Upper lobe of right lung (tissue), 1 donor: Measurements from ENCODE around the gene ISG20. TPM values are rescaled to one million over a fixed set of nuclear protein-coding genes. Genes with fewer than 3 reads are reported as not detected.

ENCODE experiments used
- ATAC-seq: fragments of 200-7000 bp; cut with Tn5 transposase; one replicate; pipeline ENCODE4 v1.9.1; 2020; ENCODE audit warnings: mild to moderate bottlenecking, moderate library complexity
- DNase-seq: peaks from one replicate; pipeline ENCODE4 v3.0.0-alpha.2; 2020
- H3K27ac ChIP-seq: fragments of 200-600 bp; one replicate; pipeline ENCODE4 v1.8.0; 2022
- H3K27me3 ChIP-seq: fragments of 200-600 bp; one replicate; pipeline ENCODE4 v1.8.0; 2022; ENCODE audit warnings: mild to moderate bottlenecking
- H3K36me3 ChIP-seq: fragments of 200-600 bp; one replicate; pipeline ENCODE4 v1.8.0; 2022
- H3K4me1 ChIP-seq: fragments of 200-600 bp; one replicate; pipeline ENCODE4 v1.8.0; 2022
- H3K4me3 ChIP-seq: fragments of 200-600 bp; one replicate; pipeline ENCODE4 v1.8.0; 2022; ENCODE audit warnings: mild to moderate bottlenecking
- H3K9me3 ChIP-seq: fragments of 200-600 bp; one replicate; pipeline ENCODE4 v1.8.0; 2022
- intact Hi-C: fragments of 100-400 bp; cut with DNase I; formaldehyde crosslinking; loops from one replicate; pipeline ENCODE4 v1.11.0; 2022
- total RNA-seq: library from RNA; stranded (reverse); fragmentation: NEBNext Ultra II Directional; extraction: Animal tissue kit (Norgen Biotek cat#: 25700); gene quantifications from one replicate; pipeline ENCODE4 v1.2.1, GENCODE V29; 2021
- TF ChIP-seq, protein P1 (sequence below): fragments of 200-600 bp; IDR thresholded peaks from one replicate; pipeline ENCODE4 v1.8.0; 2022; ENCODE audit warnings: antibody characterized with exemption
- donor health status: DM: no; HTN: yes; CAD: no; lungs with severe emphysema.

Gene ISG20
- total RNA-seq, 1 donor from 2014 or later, result 34.9 TPM

DNA sequence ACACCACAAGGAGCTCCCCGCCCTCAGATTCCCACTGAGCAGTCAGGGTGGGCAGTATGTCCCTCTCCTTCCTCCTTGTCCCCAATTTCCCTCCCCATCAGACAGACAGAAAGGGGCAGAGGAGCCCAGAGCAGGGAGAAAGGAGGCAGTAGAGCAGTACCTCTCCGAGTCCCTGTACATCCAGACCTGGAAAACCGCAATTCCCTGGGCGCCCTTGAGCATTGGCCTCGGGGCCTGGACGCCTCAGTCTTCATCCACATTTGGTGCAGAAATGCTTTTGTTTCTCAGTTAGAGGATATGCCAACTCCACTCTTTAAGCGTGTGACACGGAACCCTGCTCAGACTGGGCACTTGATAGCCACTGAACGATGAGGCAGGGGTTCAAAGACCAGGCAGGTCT lies 5.9 kb downstream of the ISG20 start:
- Histone ChIP-seq H3K27ac (no peak overlapping the region), H3K4me3 (no peak overlapping the region), H3K27me3 (no peaks in the 10 kb centered on the region), H3K9me3 (no peaks in the 10 kb centered on the region), H3K36me3 (no peaks in the 10 kb centered on the region), H3K4me1 (peaks cover 39% of the 10 kb centered on the region)
- intact Hi-C loops, result no loop called here
- TF ChIP-seq, protein P1, sequence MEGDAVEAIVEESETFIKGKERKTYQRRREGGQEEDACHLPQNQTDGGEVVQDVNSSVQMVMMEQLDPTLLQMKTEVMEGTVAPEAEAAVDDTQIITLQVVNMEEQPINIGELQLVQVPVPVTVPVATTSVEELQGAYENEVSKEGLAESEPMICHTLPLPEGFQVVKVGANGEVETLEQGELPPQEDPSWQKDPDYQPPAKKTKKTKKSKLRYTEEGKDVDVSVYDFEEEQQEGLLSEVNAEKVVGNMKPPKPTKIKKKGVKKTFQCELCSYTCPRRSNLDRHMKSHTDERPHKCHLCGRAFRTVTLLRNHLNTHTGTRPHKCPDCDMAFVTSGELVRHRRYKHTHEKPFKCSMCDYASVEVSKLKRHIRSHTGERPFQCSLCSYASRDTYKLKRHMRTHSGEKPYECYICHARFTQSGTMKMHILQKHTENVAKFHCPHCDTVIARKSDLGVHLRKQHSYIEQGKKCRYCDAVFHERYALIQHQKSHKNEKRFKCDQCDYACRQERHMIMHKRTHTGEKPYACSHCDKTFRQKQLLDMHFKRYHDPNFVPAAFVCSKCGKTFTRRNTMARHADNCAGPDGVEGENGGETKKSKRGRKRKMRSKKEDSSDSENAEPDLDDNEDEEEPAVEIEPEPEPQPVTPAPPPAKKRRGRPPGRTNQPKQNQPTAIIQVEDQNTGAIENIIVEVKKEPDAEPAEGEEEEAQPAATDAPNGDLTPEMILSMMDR, result no peak
- no peak for ATAC-seq
- no peak for DNase-seq

DNA sequence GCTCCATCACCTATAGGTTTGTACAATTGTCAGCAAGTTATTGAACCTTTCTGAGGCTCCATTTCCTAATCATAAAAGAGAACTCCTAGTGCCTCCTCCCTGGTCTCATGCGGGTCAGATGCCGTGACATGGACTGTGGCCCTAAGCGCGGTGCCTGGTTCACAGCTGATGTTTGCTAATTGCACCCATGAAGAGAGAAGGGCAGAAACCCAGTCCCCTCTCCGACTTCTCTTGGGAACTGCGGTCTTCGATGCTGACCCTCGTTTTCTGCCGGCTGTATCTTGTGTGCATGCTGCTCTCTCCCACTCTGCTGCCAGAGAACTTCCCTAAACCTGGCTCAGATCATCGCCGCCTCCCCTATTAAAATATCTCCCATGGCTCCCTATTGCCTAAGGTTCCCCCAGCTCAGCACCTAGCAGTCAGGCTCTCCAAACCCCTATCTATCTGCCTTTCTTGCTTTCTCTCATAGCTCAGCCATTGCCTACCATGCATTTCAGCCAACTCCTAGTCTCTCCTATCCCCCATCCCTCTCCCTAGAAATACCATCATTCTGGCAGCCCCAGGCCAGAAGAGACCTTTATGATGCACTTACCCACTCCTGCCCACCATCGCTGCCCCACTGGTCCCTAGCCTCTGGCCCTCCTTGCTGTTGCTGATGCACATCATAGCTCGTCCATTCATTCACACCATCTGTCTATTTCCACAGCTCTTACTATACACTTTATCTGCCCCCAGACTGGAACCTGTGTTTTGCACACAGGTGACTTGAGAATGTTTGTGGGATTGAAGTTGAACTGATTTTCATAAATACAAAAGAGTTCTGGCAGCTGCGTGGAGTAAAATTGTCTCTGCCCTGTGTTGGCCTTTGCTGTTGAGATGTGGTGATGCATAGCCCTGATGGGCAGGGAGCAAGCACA lies 6.6 kb downstream of the ISG20 start:
- Histone ChIP-seq H3K4me1 (peaks cover 36% of the 10 kb centered on the region), H3K27me3 (no peaks in the 10 kb centered on the region), H3K4me3 (no peak overlapping the region), H3K9me3 (no peaks in the 10 kb centered on the region), H3K36me3 (no peaks in the 10 kb centered on the region), H3K27ac (no peak overlapping the region)
- TF ChIP-seq, protein P1, result no peak
- ATAC-seq (no peak), DNase-seq (no peak)
- intact Hi-C loops, result no loop called here

DNA sequence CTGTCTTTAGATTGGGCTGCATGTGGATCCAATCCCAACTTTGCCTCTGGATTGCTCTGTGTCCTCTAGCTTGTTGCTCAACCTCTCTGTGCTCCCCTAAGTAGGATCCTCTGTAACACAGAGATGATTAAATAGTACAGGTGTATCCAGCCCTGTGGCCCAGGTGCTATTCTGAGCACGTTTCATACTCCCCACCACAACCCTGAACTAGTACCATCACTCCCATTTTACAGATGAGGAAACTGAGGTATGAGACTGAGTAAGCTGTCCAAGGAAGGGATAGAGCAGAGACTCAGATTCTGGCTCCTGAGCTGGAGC lies 7.2 kb downstream of the ISG20 start:
- H3K27ac ChIP-seq, result no peak overlapping the region
- H3K4me3 ChIP-seq, result no peak overlapping the region
- no peaks in the 10 kb centered on the region for H3K27me3 ChIP-seq
- DNase-seq (no peak), ATAC-seq (no peak)
- H3K36me3 ChIP-seq, result no peaks in the 10 kb centered on the region
- intact Hi-C loops, result no loop called here
- H3K4me1 ChIP-seq, result peaks cover 30% of the 10 kb centered on the region
- no peaks in the 10 kb centered on the region for H3K9me3 ChIP-seq
- TF ChIP-seq, protein P1, result no peak

DNA sequence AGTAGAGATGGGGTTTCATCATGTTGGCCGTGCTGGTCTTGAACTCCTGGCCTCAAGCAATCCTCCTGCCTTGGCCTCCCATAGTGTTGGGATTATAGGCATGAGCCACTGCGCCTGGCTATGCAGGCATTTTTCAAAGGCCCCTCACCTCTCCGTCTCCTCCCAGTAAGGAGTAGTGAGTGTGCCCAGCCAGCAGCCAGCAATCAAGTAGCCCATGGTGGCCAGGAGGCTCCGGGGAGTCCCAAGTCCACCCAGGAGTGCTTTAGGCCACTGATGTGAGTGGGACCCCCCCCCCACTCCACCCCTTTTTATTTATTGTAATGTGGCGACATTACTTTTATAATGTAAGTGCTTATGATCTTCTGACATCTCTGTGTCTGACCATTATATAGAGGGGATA lies 8.1 kb downstream of the ISG20 start:
- Histone ChIP-seq H3K27ac (no peak overlapping the region), H3K4me1 (peaks cover 28% of the 10 kb centered on the region), H3K27me3 (no peaks in the 10 kb centered on the region), H3K36me3 (no peaks in the 10 kb centered on the region), H3K9me3 (no peaks in the 10 kb centered on the region), H3K4me3 (no peak overlapping the region)
- no peak for ATAC-seq
- no peak for DNase-seq
- TF ChIP-seq, protein P1, result no peak
- intact Hi-C loops, result no loop called here

DNA sequence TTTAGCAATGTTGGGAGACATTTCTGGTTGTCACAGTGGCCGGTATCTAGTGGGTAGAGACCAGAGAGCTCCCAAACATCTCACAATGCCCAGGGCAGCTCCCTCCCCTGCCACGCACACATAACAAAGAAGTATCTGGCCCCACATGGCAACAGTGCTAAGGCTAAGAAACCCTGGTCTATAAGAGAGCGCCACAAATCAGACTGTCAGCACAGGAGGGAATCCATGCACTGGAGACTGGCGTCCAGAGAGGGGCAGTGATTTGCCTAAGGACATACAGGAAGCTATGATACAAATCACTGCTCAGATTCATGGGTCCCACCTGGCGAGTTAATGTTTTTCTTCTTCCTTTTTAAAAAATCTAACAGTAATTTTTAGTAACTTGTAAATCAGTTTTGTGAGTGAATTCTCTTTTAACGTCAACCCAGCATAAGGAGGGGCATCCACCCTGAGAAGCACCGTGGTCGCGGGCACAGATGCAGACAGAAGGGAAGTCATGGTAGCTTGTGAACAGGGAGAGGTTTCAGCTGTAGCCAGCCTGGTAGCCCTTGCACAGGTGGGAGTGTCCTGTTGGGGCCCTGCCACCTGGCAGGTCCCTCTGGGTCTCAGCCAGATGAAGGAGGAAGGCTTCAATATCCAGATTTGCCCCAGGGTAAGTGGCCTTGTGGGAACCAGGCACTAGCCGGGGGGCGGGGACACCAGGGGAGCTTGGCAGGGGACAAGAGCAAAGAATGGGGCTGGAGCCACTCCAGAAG lies 8.7 kb downstream of the ISG20 start:
- ATAC-seq, result peak; percentile 26

More for the DNA sequence above, 8.7 kb downstream of the ISG20 start:
- Histone ChIP-seq H3K36me3 (no peaks in the 10 kb centered on the region), H3K9me3 (no peaks in the 10 kb centered on the region), H3K4me1 (peaks cover 28% of the 10 kb centered on the region), H3K27ac (no peak overlapping the region), H3K4me3 (no peak overlapping the region), H3K27me3 (no peaks in the 10 kb centered on the region)
- intact Hi-C loops, result no loop called here
- no peak for DNase-seq
- TF ChIP-seq, protein P1, result no peak
